Retinal pigment epithelial cell (primary cell): Measurements from ENCODE around the gene PTPN2.
"Not testable (repeated sequence)": the region's sequence is repeated elsewhere in the genome, so short reads cannot be mapped to it uniquely, and the experiment has no call there.

ENCODE experiments used
- DNase-seq: peaks from one replicate; pipeline ENCODE4 v3.0.0-alpha.2; 2010; ENCODE audit warnings: low read depth
- H3K4me3 ChIP-seq: 2 replicates; pipeline ENCODE4 v1.5.1; 2011; ENCODE audit warnings: mild to moderate bottlenecking, low read length, control low read depth, moderate library complexity
- TF ChIP-seq, protein P1 (sequence below): conservative IDR thresholded peaks from 2 replicates; pipeline ENCODE4 v1.5.1; 2011; ENCODE audit warnings: low read depth, low read length, control low read depth, inconsistent platforms

Gene PTPN2

GRCh38 chr18:12783524-12783923 is 100.5 kb downstream of the PTPN2 start:
- DNase-seq: no peak
- H3K4me3 ChIP-seq: no peak overlapping the region
- TF ChIP-seq, protein P1, sequence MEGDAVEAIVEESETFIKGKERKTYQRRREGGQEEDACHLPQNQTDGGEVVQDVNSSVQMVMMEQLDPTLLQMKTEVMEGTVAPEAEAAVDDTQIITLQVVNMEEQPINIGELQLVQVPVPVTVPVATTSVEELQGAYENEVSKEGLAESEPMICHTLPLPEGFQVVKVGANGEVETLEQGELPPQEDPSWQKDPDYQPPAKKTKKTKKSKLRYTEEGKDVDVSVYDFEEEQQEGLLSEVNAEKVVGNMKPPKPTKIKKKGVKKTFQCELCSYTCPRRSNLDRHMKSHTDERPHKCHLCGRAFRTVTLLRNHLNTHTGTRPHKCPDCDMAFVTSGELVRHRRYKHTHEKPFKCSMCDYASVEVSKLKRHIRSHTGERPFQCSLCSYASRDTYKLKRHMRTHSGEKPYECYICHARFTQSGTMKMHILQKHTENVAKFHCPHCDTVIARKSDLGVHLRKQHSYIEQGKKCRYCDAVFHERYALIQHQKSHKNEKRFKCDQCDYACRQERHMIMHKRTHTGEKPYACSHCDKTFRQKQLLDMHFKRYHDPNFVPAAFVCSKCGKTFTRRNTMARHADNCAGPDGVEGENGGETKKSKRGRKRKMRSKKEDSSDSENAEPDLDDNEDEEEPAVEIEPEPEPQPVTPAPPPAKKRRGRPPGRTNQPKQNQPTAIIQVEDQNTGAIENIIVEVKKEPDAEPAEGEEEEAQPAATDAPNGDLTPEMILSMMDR: no peak

- TF ChIP-seq, protein P1: no peak
- H3K4me3 ChIP-seq: no peak overlapping the region
- DNase-seq: no peak
Measured at GRCh38 chr18:12782521-12782920, 101.5 kb downstream of the PTPN2 start.

GRCh38 chr18:12779456-12779855 is 104.6 kb downstream of the PTPN2 start:
- no peak overlapping the region for H3K4me3 ChIP-seq
- TF ChIP-seq, protein P1: no peak
- no peak for DNase-seq

DNA sequence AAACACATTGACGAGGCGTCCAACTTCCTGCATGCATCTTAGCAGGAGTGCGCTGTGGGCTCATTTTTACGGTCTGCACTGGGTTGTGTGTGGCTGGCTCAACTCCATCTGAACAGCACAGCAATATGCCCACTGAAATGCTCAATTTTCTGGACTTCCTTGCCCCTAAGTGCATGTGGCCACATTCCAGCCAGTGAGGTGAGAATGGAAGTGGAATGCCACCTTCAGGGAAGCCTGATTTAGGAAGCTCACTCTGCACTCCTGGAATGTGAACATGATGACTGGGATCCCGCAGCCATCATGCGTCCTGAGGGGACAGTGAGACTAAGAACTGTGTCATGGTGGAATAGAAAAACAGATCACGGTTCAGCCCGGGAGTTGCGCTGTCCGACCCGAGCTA is 105.0 kb downstream of the PTPN2 start:
- no peak overlapping the region for H3K4me3 ChIP-seq
- TF ChIP-seq, protein P1: no peak
- DNase-seq: no peak

DNA sequence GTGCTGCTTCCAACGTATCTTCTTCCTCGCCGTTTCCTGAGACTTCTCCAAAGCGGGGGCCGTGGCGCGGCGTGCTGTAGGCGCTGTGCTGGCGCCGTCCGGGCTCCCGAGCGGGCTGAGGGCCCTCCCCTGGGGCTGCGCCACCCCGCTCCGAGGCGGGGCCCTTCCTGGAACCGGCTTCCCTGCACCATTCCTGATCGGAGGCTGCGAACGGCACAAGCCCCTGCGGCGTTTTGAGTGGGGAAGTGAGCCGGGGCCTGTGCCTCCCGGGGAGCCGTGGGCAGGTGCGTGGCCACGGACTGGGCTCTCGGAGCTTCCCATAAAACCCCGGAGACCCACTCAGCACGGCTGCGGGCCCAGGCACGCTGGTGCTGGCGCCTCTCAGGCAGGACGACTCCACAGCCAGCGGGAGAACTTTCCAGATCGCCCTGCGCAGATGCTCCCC is 106.5 kb downstream of the PTPN2 start:
- DNase-seq: no peak
- H3K4me3 ChIP-seq: no peak overlapping the region
- TF ChIP-seq, protein P1: no peak

DNA sequence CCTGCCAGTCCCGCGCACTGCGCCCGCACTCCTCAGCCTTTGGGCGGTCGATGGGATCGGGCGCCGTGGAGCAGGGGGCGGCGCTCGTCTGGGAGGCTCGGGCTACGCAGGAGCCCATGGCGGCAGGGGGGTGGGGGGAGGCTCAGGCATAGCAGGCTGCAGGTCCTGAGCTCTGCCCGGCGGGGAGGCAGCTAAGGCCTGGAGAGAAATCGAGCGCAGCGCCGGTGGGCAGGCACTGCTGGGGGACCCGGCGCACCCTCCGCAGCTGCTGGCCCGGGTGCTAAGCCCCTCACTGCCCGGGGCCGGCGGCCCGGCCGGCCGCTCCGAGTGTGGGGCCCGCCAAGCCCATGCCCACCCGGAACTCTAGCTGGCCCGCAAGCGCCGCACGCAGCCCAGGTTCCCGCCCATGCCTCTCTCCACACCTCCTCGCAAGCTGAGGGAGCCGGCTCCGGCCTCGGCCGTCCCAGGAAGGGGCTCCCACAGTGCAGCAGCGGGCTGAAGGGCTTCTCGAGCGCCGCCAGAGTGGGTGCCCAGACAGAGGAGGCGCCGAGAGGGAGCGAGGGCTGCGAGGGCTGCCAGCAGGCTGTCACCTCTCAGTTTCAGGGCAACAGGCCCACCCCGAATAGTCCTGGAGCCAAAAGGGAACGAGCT is 107.1 kb downstream of the PTPN2 start:
- DNase-seq: no peak
- no peak overlapping the region for H3K4me3 ChIP-seq
- TF ChIP-seq, protein P1: no peak

DNA sequence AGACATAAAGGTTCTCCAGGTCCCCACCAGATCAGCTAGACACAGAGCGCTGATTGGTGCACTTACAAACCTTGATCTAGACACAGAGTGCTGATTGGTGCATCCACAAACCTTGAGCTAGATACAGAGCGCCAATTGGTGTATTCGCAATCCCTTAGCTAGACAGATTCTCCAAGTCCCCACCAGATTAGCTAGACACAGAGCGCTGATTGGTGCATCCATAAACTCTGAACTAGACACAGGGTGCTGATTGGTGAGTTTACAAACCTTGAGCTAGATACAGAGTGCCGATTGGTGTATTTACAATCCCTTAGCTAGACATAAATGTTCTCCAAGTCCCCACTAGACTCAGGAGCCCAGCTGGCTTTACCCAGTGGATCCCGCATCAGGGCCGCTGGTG is 107.6 kb downstream of the PTPN2 start:
- H3K4me3 ChIP-seq, DNase-seq: not testable (repeated sequence)

- no peak overlapping the region for H3K4me3 ChIP-seq
Measured at GRCh38 chr18:12774982-12775381, 109.1 kb downstream of the PTPN2 start.

More at GRCh38 chr18:12774982-12775381, 109.1 kb downstream of the PTPN2 start:
- TF ChIP-seq, protein P1: no peak
- DNase-seq: no peak
